CD4-positive, alpha-beta T cell (primary cell): ENCODE results near the gene ACTN1. TPM values are rescaled to one million over a fixed set of nuclear protein-coding genes. Genes with fewer than 3 reads are reported as not detected.

ENCODE experiments used
- ATAC-seq: fragments of 200-7000 bp; cut with Tn5 transposase; one replicate; pipeline ENCODE4 v1.10.0; 2022; ENCODE audit warnings: mild to moderate bottlenecking; ENCODE audit not compliant: poor library complexity
- CTCF ChIA-PET: fragments of 350-600 bp; sonication (Branson Sonifier 250); formaldehyde crosslinking; loops from one replicate; lab custom pipeline; 2021; ENCODE audit warnings: antibody characterized with exemption, inconsistent platforms; lab: Charles Lee
- POLR2A ChIA-PET: fragments of 350-600 bp; sonication (Branson Sonifier 250); formaldehyde crosslinking; loops from one replicate; lab custom pipeline; 2021; ENCODE audit warnings: antibody characterized with exemption, inconsistent platforms; lab: Charles Lee
- DNase-seq, 14 experiments: peaks; one replicate each; pipeline ENCODE4 v3.0.0-alpha.2; 2013 to 2020; ENCODE audit warnings: mixed read lengths in 2 of 14
- H3K27ac ChIP-seq, 2 donors: one replicate each; pipeline versions ENCODE4 v1.5.1 to v1.7.0; 2013; ENCODE audit warnings: low read length in 2 of 2, low read depth in 1 of 2, mild to moderate bottlenecking in 1 of 2
- H3K27me3 ChIP-seq, 2 experiments: 1 replicate in 1 of 2; 2 replicates in 1 of 2; pipeline versions ENCODE4 v1.6.1 to v1.7.0; 2013; ENCODE audit warnings: low read length in 2 of 2, control low read depth in 1 of 2, mild to moderate bottlenecking in 1 of 2, moderate library complexity in 1 of 2; ENCODE audit not compliant: insufficient read depth in 2 of 2, control insufficient read depth in 1 of 2
- H3K36me3 ChIP-seq: one replicate; pipeline ENCODE4 v1.6.1; 2013; ENCODE audit warnings: low read length, control low read depth; ENCODE audit not compliant: insufficient read depth
- H3K4me1 ChIP-seq: one replicate; pipeline ENCODE4 v1.6.1; 2013; ENCODE audit warnings: low read length, control low read depth; ENCODE audit not compliant: insufficient read depth
- H3K4me3 ChIP-seq: one replicate; pipeline ENCODE4 v1.5.1; 2013; ENCODE audit warnings: mild to moderate bottlenecking, low read length, moderate library complexity
- H3K9me3 ChIP-seq, 2 experiments: 1 replicate in 1 of 2; 2 replicates in 1 of 2; pipeline versions ENCODE4 v1.6.1 to v1.7.0; 2013; ENCODE audit warnings: low read length in 2 of 2, mild to moderate bottlenecking in 2 of 2, control low read depth in 1 of 2, moderate library complexity in 1 of 2; ENCODE audit not compliant: control insufficient read depth in 1 of 2, insufficient read depth in 1 of 2
- H3K27ac Mint-ChIP-seq: one replicate; pipeline ENCODE4 v1.8.0; 2020; ENCODE audit warnings: mixed read lengths
- H3K27me3 Mint-ChIP-seq: one replicate; pipeline ENCODE4 v1.8.0; 2021; ENCODE audit warnings: mixed read lengths
- H3K36me3 Mint-ChIP-seq: one replicate; pipeline ENCODE4 v1.8.0; 2021; ENCODE audit warnings: low read depth, mixed read lengths
- H3K4me1 Mint-ChIP-seq: one replicate; pipeline ENCODE4 v1.8.0; 2021; ENCODE audit warnings: low read depth, mixed read lengths
- H3K4me3 Mint-ChIP-seq: one replicate; pipeline ENCODE4 v1.8.0; 2020; ENCODE audit warnings: mild to moderate bottlenecking, mixed read lengths
- H3K9me3 Mint-ChIP-seq: one replicate; pipeline ENCODE4 v1.8.0; 2020; ENCODE audit warnings: mixed read lengths
- CTCF ChIP-seq: fragments of 200-600 bp; IDR thresholded peaks from one replicate; pipeline ENCODE4 v1.8.0; 2022; ENCODE audit warnings: antibody characterized with exemption, mild to moderate bottlenecking
- intact Hi-C, 2 experiments: fragments of 100-400 bp; cut with DNase I in 1 of 2; cut with micrococcal nuclease in 1 of 2; formaldehyde crosslinking; loops; one replicate each; pipeline versions ENCODE4 v1.15.1 to v1.9.0; 2023 to 2025; cut with DNase I, micrococcal nuclease
- total RNA-seq, 174 experiments: library from RNA in 2 of 174; stranded (reverse) in 2 of 174; gene quantifications; one replicate each; pipeline ENCODE4 v1.2.3 and lab custom pipeline; 2021 to 2026

Gene ACTN1
- total RNA-seq, 2 experiments from 2014 or later = 128 to 143 TPM

GRCh38 chr14:69006346-69006745 is 27.2 kb upstream of the ACTN1 start:
- Mint-ChIP-seq H3K27ac (no peak overlapping the region), H3K9me3 (no peaks in the 10 kb centered on the region), H3K27me3 (no peaks in the 10 kb centered on the region), H3K4me3 (no peak overlapping the region), H3K4me1 (no peaks in the 10 kb centered on the region), H3K36me3 (no peaks in the 10 kb centered on the region)
- no peak overlapping the region for H3K27ac ChIP-seq
- H3K9me3 ChIP-seq = no peaks in the 10 kb centered on the region
- no peak for DNase-seq
- TF ChIP-seq CTCF = no peak
- H3K27me3 ChIP-seq = no peaks in the 10 kb centered on the region
- H3K4me3 ChIP-seq = no peak overlapping the region
- ATAC-seq = no peak
- intact Hi-C loops = no loop called here
- ChIA-PET POLR2A (no interaction called here), CTCF (no interaction called here)
- H3K36me3 ChIP-seq = no peaks in the 10 kb centered on the region
- peaks cover 5% of the 10 kb centered on the region for H3K4me1 ChIP-seq

- Mint-ChIP-seq H3K4me3 (no peak overlapping the region), H3K4me1 (no peaks in the 10 kb centered on the region), H3K36me3 (no peaks in the 10 kb centered on the region), H3K27me3 (no peaks in the 10 kb centered on the region), H3K9me3 (no peaks in the 10 kb centered on the region), H3K27ac (no peak overlapping the region)
- ChIA-PET CTCF (no interaction called here), POLR2A (no interaction called here)
- H3K4me3 ChIP-seq = no peak overlapping the region
- peaks cover 5% of the 10 kb centered on the region for H3K4me1 ChIP-seq
- ATAC-seq (no peak), DNase-seq (peak in 1 of 14 experiments; percentile 5)
- intact Hi-C loops = no loop called here
- H3K36me3 ChIP-seq = no peaks in the 10 kb centered on the region
- no peaks in the 10 kb centered on the region for H3K9me3 ChIP-seq
- no peak overlapping the region for H3K27ac ChIP-seq
- no peak for TF ChIP-seq CTCF
- no peaks in the 10 kb centered on the region for H3K27me3 ChIP-seq
Observed at GRCh38 chr14:69005432-69006148, 26.5 kb upstream of the ACTN1 start.

- no peaks in the 10 kb centered on the region for H3K4me1 Mint-ChIP-seq
- Histone ChIP-seq H3K27me3 (no peaks in the 10 kb centered on the region), H3K4me3 (no peak overlapping the region), H3K27ac (no peak overlapping the region), H3K9me3 (no peaks in the 10 kb centered on the region), H3K4me1 (peaks cover 5% of the 10 kb centered on the region), H3K36me3 (no peaks in the 10 kb centered on the region)
- H3K27ac Mint-ChIP-seq = no peak overlapping the region
- CTCF ChIA-PET = no interaction called here
- no peaks in the 10 kb centered on the region for H3K9me3 Mint-ChIP-seq
- ATAC-seq (no peak), DNase-seq (no peak)
- POLR2A ChIA-PET = no interaction called here
- no peak for TF ChIP-seq CTCF
- H3K36me3 Mint-ChIP-seq = no peaks in the 10 kb centered on the region
- intact Hi-C loops = loop anchor here in 1 of 2 experiments (5.0 kb wide), 1 partner anchor 93 kb away; no protein-coding TSS in a partner anchor
- H3K27me3 Mint-ChIP-seq = no peaks in the 10 kb centered on the region
- H3K4me3 Mint-ChIP-seq = no peak overlapping the region
Observed at GRCh38 chr14:69004731-69005431, 25.8 kb upstream of the ACTN1 start.
